Osteoblast (primary cell): ENCODE data around the gene G6PC3. TPM values are rescaled to one million over a fixed set of nuclear protein-coding genes. Genes with fewer than 3 reads are reported as not detected.
"Not testable (repeated sequence)": the region's sequence is repeated elsewhere in the genome, so short reads cannot be mapped to it uniquely, and the experiment has no call there.

Experiments used
- DNase-seq: peaks from one replicate; pipeline ENCODE4 v3.0.0; 2011; ENCODE audit warnings: low spot score, mixed read lengths; ENCODE audit not compliant: insufficient read length; ENCODE audit errors: missing footprints
- H2AFZ ChIP-seq: 2 replicates; pipeline ENCODE4 v1.6.0; 2011; ENCODE audit warnings: mild to moderate bottlenecking, low read length
- H3K27ac ChIP-seq: 2 replicates; pipeline ENCODE4 v1.5.1; 2011; ENCODE audit warnings: mild to moderate bottlenecking, low read depth, low read length, moderate library complexity
- H3K27me3 ChIP-seq: 2 replicates; pipeline ENCODE4 v1.6.0; 2012; ENCODE audit warnings: mild to moderate bottlenecking, control low read depth, inconsistent platforms, low read length, moderate library complexity; ENCODE audit not compliant: insufficient read depth
- H3K36me3 ChIP-seq: 2 replicates; pipeline ENCODE4 v1.5.1; 2011; ENCODE audit warnings: mild to moderate bottlenecking, low read length, control low read depth, moderate library complexity; ENCODE audit not compliant: insufficient read depth
- H3K4me1 ChIP-seq: 2 replicates; pipeline ENCODE4 v1.5.1; 2011; ENCODE audit warnings: mild to moderate bottlenecking, low read length, control low read depth, moderate library complexity; ENCODE audit not compliant: insufficient read depth
- H3K4me2 ChIP-seq: 2 replicates; pipeline ENCODE4 v1.6.0; 2011; ENCODE audit warnings: mild to moderate bottlenecking, low read length; ENCODE audit not compliant: insufficient read depth
- H3K4me3 ChIP-seq: fragments of 200-600 bp; sonication (generic); 3 replicates; pipeline ENCODE4 v1.5.1; 2012; ENCODE audit warnings: mild to moderate bottlenecking, low read length, inconsistent platforms; ENCODE audit not compliant: insufficient read depth
- H3K79me2 ChIP-seq: 2 replicates; pipeline ENCODE4 v1.6.0; 2012; ENCODE audit warnings: mild to moderate bottlenecking, low read length, control low read depth, inconsistent platforms; ENCODE audit not compliant: insufficient read depth
- H3K9me3 ChIP-seq: 2 replicates; pipeline ENCODE4 v1.5.1; 2011; ENCODE audit warnings: low read depth, low read length, control low read depth
- H4K20me1 ChIP-seq: 2 replicates; pipeline ENCODE4 v1.6.0; 2012; ENCODE audit warnings: mild to moderate bottlenecking, low read length, control low read depth; ENCODE audit not compliant: insufficient read depth
- CTCF ChIP-seq: IDR thresholded peaks from 2 replicates; pipeline ENCODE4 v1.5.1; 2011; ENCODE audit warnings: mild to moderate bottlenecking, low read depth, low read length, moderate library complexity; ENCODE audit errors: extremely low read depth
- total RNA-seq: library from RNA; depleted of rRNA; stranded (reverse); fragments of >200 nt; gene quantifications from 2 replicates; pipeline ENCODE4 v1.2.3, GENCODE V29; 2012

G6PC3 gene
- total RNA-seq, result 19.7 and 23.5 TPM in 2 replicates

GRCh38 chr17:44070455-44071197, at the start of gene G6PC3:
Gene G6PC3 (plus strand): TSS chr17:44070735. CDS start chr17:44070966, 231 bp downstream.
- no peak for TF ChIP-seq CTCF
- H3K27me3 ChIP-seq, result no peaks in the 10 kb centered on the region
- H3K4me2 ChIP-seq, result peak within 1 kb of the TSS; percentile 83
- peak; percentile 99 for DNase-seq
- peak within 1 kb of the TSS; percentile 88 for H2AFZ ChIP-seq
- H4K20me1 ChIP-seq, result peaks cover 4% of the 10 kb centered on the region
- H3K9me3 ChIP-seq, result no peaks in the 10 kb centered on the region
- peak within 1 kb of the TSS; percentile 80 for H3K4me3 ChIP-seq
- H3K27ac ChIP-seq, result peak within 1 kb of the TSS; percentile 95
- peaks cover 42% of the 10 kb centered on the region for H3K79me2 ChIP-seq
- H3K36me3 ChIP-seq, result peaks cover 19% of the 10 kb centered on the region
- peaks cover 14% of the 10 kb centered on the region for H3K4me1 ChIP-seq

DNA sequence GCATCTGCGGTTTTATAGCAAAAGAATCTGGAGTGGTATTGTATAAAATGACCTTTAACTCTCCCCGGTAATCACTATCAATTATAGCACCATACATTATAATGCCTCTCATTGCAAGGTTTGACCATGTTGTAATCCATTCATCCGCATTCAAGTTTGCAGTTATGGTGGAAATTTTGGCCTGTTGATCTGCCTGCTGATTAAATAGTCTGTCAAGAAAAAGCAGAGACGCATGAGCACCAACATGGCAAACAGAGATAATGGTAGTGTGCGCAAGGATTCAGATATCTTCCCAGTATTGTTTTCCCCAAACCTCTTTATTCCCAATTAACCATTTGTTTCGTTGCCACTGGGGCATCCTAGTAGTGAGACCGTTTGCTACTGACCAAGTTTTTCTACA, 49.3 kb upstream of the G6PC3 start:
- not testable (repeated sequence) for H3K4me3 ChIP-seq, H4K20me1 ChIP-seq, H3K27me3 ChIP-seq, H3K4me2 ChIP-seq, H3K27ac ChIP-seq, H3K4me1 ChIP-seq, H3K79me2 ChIP-seq, H2AFZ ChIP-seq, DNase-seq, H3K9me3 ChIP-seq
- H3K36me3 ChIP-seq, result peaks cover 14% of the 10 kb centered on the region

DNA sequence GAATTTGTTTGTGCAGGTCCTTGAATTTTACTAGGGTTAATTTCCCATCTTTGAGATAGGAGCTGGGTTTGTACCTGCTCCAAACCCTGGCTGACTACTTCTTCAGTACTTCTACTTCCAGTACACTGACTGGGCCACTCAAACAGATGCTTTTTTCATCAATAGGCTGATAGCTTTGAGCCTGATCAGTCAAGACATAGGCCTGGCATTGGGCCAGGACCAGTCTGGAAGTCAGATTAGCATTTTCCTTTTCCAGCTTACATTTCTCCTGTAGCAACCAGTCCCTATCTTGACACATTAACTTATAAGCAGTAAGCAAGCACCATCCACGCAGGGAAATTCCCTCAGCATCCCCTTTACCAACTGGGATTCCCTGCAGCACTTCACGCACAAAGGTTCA, 48.3 kb upstream of the G6PC3 start:
- no peaks in the 10 kb centered on the region for H3K9me3 ChIP-seq
- H4K20me1 ChIP-seq, result no peaks in the 10 kb centered on the region
- H3K79me2 ChIP-seq, result no peaks in the 10 kb centered on the region
- H3K4me2 ChIP-seq, result no peak overlapping the region
- H3K27me3 ChIP-seq, result no peaks in the 10 kb centered on the region
- no peak overlapping the region for H3K4me3 ChIP-seq
- peak; percentile 31 for DNase-seq
- no peak for TF ChIP-seq CTCF
- no peaks in the 10 kb centered on the region for H3K4me1 ChIP-seq
- peaks cover 17% of the 10 kb centered on the region for H3K36me3 ChIP-seq
- H3K27ac ChIP-seq, result no peak overlapping the region
- H2AFZ ChIP-seq, result no peak overlapping the region

- H3K9me3 ChIP-seq, result no peaks in the 10 kb centered on the region
- peaks cover 21% of the 10 kb centered on the region for H3K36me3 ChIP-seq
- H3K27me3 ChIP-seq, result no peaks in the 10 kb centered on the region
- no peak overlapping the region for H3K27ac ChIP-seq
- no peak for TF ChIP-seq CTCF
- no peak overlapping the region for H3K4me3 ChIP-seq
- H4K20me1 ChIP-seq, result peaks cover 3% of the 10 kb centered on the region
- H3K4me1 ChIP-seq, result no peaks in the 10 kb centered on the region
- DNase-seq, result peak; percentile 37
- H3K79me2 ChIP-seq, result no peaks in the 10 kb centered on the region
- H2AFZ ChIP-seq, result no peak overlapping the region
- H3K4me2 ChIP-seq, result no peak overlapping the region
Measured at GRCh38 chr17:44023545-44024270, 46.8 kb upstream of the G6PC3 start.
